ENCODE data around the gene MEGF10. TPM values are rescaled to one million over a fixed set of nuclear protein-coding genes. Genes with fewer than 3 reads are reported as not detected.

The MEGF10 gene
- total and polyA plus RNA-seq, 10 of the 15 experiments (the other 5 are each of a cell fraction or from before 2014, with no cell fraction given): 0.03 to 0.21 (median 0.05) TPM; not detected in 5

DNA sequence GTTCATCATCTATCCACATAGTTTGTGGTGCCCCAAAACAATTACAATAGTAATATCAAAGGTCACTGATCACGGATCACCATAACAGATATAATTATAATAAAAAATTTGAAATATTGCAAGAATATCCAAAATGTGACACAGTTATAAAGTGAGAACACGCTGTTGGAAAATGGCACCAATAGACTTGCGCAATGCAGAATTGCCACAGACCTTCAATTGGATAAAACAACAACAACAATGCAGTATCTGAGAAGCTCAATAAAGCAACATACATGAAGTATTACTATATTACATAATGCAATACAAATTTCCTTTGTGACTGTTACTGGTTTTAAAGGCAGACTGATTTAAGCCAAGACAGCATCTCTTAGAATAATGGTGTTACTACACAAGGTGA is 182.1 kb downstream of the MEGF10 start:
- Histone ChIP-seq H2AFZ (ENCODE audit: control insufficient read depth, low read depth, low read length) (no peak overlapping the region), H4K20me1 (ENCODE audit: control insufficient read depth, insufficient read depth) (no peaks in the 10 kb centered on the region), H3K9ac (ENCODE audit: control insufficient read depth, insufficient read depth, low read length) (no peak overlapping the region), H3K9me3 (replicated peaks; ENCODE audit: control insufficient read depth, insufficient read depth, low read length) (no peaks in the 10 kb centered on the region), H3K4me2 (ENCODE audit: control insufficient read depth, insufficient read depth) (no peak overlapping the region), H3K79me2 (ENCODE audit: control insufficient read depth, insufficient read depth, low read length) (no peaks in the 10 kb centered on the region), H3K27me3 (replicated peaks in 1 of 2; ENCODE audit: control insufficient read depth in 2 of 2, insufficient read depth in 2 of 2, low read length in 1 of 2) (no peaks in the 10 kb centered on the region), H3K4me1 (ENCODE audit: control insufficient read depth, insufficient read depth, low read length) (no peaks in the 10 kb centered on the region), H3K36me3 (ENCODE audit: control insufficient read depth in 2 of 2, insufficient read depth in 2 of 2, low read length in 1 of 2) (no peaks in the 10 kb centered on the region), H3K4me3 (no peak overlapping the region), H3K27ac (ENCODE audit: control insufficient read depth, insufficient read depth) (no peak overlapping the region)
- ATAC-seq (no peak), DNase-seq (ENCODE audit: low read depth, low spot score) (no peak), FAIRE-seq (no peak)
- intact Hi-C loops (cut with micrococcal nuclease; ENCODE audit: unreplicated experiment): loop anchor here (5.0 kb wide), 1 partner anchor 1270 kb away; no protein-coding TSS in a partner anchor
- in situ Hi-C loops (cut with MboI): no loop called here
- ChIA-PET CTCF (interaction anchor here (1.6 to 1.9 kb wide), 3 partner anchors 9 to 19 kb away, joined by 4 to 5 read pairs (median 4); no protein-coding TSS in a partner anchor), SMC1A (ENCODE audit: uncharacterized antibody, unreplicated experiment) (no interaction called here), RAD21 (ENCODE audit: unreplicated experiment) (no interaction called here), POLR2A (no interaction called here)
- 55% methylated on average over 3 of the region's 3 CpGs for WGBS (ENCODE audit: insufficient coverage, insufficient replicate concordance, low lambda C conversion rate, missing lambda C conversion rate)
- TF ChIP-seq CHD2 (IDR thresholded peaks at IDR 0.05; ENCODE audit: borderline replicate concordance, low read depth, low read length): no peak
- TF ChIP-seq SMAD5 (IDR thresholded peaks at IDR 0.05; ENCODE audit: low read depth): no peak
- TF ChIP-seq POU2F2 (IDR thresholded peaks at IDR 0.05; ENCODE audit: borderline replicate concordance, low read depth, low read length): no peak
- no peak for TF ChIP-seq NRF1 (conservative IDR thresholded peaks at IDR 0.05; ENCODE audit: low read depth, low read length)
- no peak for TF ChIP-seq CBX3 (IDR thresholded peaks at IDR 0.05; ENCODE audit: borderline replicate concordance, low read depth)
- TF ChIP-seq YBX1 (IDR thresholded peaks at IDR 0.05): no peak
- TF ChIP-seq EZH2 (IDR thresholded peaks at IDR 0.05; ENCODE audit: borderline replicate concordance, control insufficient read depth, low read depth, low read length): no peak
- TF ChIP-seq SIX5 (IDR thresholded peaks at IDR 0.05; ENCODE audit: low read depth, low read length, severe bottlenecking): no peak
- no peak for TF ChIP-seq POLR2AphosphoS5 (IDR thresholded peaks at IDR 0.05; ENCODE audit: low read length)
- TF ChIP-seq, protein P1, sequence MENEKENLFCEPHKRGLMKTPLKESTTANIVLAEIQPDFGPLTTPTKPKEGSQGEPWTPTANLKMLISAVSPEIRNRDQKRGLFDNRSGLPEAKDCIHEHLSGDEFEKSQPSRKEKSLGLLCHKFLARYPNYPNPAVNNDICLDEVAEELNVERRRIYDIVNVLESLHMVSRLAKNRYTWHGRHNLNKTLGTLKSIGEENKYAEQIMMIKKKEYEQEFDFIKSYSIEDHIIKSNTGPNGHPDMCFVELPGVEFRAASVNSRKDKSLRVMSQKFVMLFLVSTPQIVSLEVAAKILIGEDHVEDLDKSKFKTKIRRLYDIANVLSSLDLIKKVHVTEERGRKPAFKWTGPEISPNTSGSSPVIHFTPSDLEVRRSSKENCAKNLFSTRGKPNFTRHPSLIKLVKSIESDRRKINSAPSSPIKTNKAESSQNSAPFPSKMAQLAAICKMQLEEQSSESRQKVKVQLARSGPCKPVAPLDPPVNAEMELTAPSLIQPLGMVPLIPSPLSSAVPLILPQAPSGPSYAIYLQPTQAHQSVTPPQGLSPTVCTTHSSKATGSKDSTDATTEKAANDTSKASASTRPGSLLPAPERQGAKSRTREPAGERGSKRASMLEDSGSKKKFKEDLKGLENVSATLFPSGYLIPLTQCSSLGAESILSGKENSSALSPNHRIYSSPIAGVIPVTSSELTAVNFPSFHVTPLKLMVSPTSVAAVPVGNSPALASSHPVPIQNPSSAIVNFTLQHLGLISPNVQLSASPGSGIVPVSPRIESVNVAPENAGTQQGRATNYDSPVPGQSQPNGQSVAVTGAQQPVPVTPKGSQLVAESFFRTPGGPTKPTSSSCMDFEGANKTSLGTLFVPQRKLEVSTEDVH (IDR thresholded peaks at IDR 0.05; ENCODE audit: low read depth, partially characterized antibody): no peak
- no TSS peak for BruUV-seq (replicated peaks)
